Neural cell (in vitro differentiated cells): ENCODE measurements around the gene F3.

ENCODE experiments used
- EP300 ChIP-seq: fragments of 450-650 bp; conservative IDR thresholded peaks from 2 replicates; pipeline ENCODE4 v1.6.1; 2014; ENCODE audit warnings: antibody characterized with exemption, mild to moderate bottlenecking, moderate library complexity; ENCODE audit not compliant: poor library complexity, severe bottlenecking
- EZH2 ChIP-seq: fragments of 200-600, 300-800 bp; shearing (Covaris generic), sonication (generic); IDR thresholded peaks from 2 replicates; pipeline ENCODE4 v1.6.1; 2014; ENCODE audit warnings: antibody characterized with exemption, low read length, borderline replicate concordance, mild to moderate bottlenecking; ENCODE audit not compliant: insufficient read depth, poor library complexity, severe bottlenecking
- MXI1 ChIP-seq: fragments of 450-650 bp; conservative IDR thresholded peaks from 2 replicates; pipeline ENCODE4 v1.6.1; 2014; ENCODE audit warnings: antibody characterized with exemption, mild to moderate bottlenecking; ENCODE audit not compliant: poor library complexity, severe bottlenecking
- POLR2AphosphoS5 ChIP-seq: IDR thresholded peaks from 2 replicates; pipeline ENCODE4 v1.6.1; 2012
- RAD21 ChIP-seq: fragments of 450-650 bp; conservative IDR thresholded peaks from 2 replicates; pipeline ENCODE4 v1.6.1; 2014; ENCODE audit warnings: antibody characterized with exemption, mild to moderate bottlenecking, moderate library complexity
- TAF1 ChIP-seq: IDR thresholded peaks from 2 replicates; pipeline ENCODE4 v1.6.1; 2012; ENCODE audit warnings: low read depth
- TF ChIP-seq, protein P1 (sequence below): fragments of 450-650 bp; IDR thresholded peaks from 2 replicates; pipeline ENCODE4 v1.5.1; 2014; ENCODE audit warnings: antibody characterized with exemption, mild to moderate bottlenecking, moderate library complexity; ENCODE audit not compliant: poor library complexity, severe bottlenecking
- TF ChIP-seq, protein P2 (sequence below): IDR thresholded peaks from 2 replicates; pipeline ENCODE4 v1.6.1; 2012; ENCODE audit warnings: borderline replicate concordance

DNA sequence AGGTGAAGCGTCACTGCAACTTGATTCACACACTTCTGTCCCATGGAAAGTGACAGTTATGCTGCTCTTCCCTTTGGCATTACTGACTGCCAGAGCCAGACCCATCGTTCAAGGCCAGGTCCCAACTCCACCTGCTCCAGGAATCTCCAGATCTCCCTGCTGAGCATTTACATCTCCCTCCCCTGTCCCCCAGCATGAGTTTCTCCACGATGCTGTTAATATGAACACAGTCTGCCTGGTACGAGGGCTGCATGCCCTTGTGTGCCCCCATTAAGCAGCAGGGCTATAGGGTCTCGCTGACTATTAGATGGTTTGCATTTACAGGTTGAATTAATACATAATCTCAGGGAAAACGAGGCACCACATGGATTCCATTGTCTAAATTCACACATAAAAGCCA is 4.3 kb downstream of the F3 start:
- no peak for TF ChIP-seq POLR2AphosphoS5
- TF ChIP-seq, protein P1, sequence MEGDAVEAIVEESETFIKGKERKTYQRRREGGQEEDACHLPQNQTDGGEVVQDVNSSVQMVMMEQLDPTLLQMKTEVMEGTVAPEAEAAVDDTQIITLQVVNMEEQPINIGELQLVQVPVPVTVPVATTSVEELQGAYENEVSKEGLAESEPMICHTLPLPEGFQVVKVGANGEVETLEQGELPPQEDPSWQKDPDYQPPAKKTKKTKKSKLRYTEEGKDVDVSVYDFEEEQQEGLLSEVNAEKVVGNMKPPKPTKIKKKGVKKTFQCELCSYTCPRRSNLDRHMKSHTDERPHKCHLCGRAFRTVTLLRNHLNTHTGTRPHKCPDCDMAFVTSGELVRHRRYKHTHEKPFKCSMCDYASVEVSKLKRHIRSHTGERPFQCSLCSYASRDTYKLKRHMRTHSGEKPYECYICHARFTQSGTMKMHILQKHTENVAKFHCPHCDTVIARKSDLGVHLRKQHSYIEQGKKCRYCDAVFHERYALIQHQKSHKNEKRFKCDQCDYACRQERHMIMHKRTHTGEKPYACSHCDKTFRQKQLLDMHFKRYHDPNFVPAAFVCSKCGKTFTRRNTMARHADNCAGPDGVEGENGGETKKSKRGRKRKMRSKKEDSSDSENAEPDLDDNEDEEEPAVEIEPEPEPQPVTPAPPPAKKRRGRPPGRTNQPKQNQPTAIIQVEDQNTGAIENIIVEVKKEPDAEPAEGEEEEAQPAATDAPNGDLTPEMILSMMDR: no peak
- no peak for TF ChIP-seq EZH2
- TF ChIP-seq EP300: no peak
- TF ChIP-seq TAF1: no peak
- TF ChIP-seq RAD21: no peak
- no peak for TF ChIP-seq MXI1
- TF ChIP-seq, protein P2, sequence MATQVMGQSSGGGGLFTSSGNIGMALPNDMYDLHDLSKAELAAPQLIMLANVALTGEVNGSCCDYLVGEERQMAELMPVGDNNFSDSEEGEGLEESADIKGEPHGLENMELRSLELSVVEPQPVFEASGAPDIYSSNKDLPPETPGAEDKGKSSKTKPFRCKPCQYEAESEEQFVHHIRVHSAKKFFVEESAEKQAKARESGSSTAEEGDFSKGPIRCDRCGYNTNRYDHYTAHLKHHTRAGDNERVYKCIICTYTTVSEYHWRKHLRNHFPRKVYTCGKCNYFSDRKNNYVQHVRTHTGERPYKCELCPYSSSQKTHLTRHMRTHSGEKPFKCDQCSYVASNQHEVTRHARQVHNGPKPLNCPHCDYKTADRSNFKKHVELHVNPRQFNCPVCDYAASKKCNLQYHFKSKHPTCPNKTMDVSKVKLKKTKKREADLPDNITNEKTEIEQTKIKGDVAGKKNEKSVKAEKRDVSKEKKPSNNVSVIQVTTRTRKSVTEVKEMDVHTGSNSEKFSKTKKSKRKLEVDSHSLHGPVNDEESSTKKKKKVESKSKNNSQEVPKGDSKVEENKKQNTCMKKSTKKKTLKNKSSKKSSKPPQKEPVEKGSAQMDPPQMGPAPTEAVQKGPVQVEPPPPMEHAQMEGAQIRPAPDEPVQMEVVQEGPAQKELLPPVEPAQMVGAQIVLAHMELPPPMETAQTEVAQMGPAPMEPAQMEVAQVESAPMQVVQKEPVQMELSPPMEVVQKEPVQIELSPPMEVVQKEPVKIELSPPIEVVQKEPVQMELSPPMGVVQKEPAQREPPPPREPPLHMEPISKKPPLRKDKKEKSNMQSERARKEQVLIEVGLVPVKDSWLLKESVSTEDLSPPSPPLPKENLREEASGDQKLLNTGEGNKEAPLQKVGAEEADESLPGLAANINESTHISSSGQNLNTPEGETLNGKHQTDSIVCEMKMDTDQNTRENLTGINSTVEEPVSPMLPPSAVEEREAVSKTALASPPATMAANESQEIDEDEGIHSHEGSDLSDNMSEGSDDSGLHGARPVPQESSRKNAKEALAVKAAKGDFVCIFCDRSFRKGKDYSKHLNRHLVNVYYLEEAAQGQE: no peak
